ENCODE results near the gene ZNF276.
"Not testable (repeated sequence)": the region's sequence is repeated elsewhere in the genome, so short reads cannot be mapped to it uniquely, and the experiment has no call there.

The ZNF276 gene

DNA sequence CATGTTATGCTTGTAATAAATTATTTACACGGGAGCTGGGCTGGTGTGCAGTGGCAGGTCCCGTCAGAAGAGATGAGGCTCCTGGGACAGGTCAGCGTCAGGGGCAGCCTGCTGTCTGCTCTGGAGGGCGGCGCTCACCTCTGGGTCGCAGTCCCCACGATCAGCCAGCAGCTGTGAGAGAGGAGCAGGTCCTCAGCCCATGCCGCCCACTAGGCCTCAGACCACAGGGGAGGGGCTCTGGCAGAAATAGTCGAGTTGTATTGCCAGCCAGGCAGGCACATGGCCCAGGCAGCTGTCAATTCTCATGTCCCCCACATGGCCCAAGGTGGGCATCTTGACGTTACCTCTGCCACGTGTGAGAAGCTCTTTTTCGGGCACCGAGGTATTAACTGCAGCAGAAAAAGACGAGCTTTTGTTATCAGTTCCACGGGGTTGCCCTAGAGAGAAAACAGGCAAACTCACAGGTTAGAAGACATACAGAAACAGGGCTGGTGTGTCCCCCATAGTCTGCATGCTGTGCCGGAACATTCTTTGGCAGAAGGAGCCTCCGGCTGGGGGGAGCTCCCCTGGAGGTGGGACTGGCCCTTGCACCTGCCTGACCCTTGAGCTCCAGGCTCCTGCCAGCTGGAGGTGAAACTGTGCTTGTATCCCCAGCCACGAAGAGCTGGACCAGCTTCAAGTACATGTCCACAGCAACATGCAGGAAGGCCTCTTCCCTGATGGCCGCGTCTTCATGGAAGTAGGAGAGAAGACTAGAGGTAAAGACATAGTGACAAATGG, 17.4 kb downstream of the ZNF276 start:
- DNase-seq, result no peak

- no peak for DNase-seq
These were observed 18.0 kb downstream of the ZNF276 start for GRCh38 chr16:89739383-89739782.

DNA sequence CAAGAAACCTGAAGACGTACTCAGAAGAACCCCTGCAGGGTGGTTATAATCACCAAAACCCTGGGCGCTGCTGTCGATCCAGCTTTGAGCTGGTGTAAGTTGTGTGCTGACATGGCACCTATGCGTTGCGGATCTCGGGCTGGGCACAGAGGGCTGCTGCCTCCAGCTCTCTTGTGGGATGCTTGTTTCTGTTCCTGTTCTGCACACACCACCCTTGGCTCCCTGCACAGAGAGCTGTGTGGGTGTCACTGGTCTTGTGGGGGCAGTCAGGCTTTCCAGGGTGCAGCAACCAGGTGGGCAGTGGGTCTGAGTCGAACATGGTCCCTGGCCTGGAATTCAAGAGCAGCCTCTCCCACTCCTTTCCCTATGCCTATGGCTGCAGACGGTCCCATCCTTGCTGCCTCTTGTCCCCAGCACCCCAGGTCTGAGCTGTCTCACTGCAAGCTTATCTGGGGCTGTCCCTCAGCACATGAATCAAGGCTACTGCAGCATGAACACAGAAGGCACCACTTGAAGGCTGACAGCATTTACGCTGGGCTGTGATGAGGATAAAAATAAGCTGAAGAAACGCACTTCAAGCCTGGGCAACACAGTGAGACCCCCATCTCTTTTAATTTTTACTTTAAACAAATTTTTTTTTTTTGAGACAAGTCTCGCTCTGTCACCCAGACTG, 20.1 kb downstream of the ZNF276 start:
- no peak for DNase-seq

- no peak for DNase-seq
These were observed 21.6 kb downstream of the ZNF276 start for GRCh38 chr16:89742948-89743347.

DNA sequence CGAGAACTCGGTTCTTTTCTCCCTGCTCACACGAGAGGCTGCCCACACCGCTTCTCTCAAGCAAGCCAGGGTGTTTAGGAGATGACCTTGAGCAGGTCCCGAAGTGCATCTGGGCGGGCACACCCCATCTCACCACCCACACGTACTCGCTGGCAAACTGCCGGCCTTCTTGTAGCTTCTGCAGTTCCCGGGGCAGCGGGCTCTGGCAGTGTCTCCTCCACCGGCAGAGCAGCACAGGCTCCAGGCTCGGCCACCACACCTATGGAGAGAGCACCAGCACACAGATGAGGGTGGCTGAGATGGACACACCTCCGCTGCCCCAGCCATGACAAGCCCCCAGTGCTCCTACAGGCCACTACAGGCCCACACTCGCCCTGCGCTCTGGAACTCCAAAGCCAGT, 23.5 kb downstream of the ZNF276 start:
- no peak for DNase-seq

DNA sequence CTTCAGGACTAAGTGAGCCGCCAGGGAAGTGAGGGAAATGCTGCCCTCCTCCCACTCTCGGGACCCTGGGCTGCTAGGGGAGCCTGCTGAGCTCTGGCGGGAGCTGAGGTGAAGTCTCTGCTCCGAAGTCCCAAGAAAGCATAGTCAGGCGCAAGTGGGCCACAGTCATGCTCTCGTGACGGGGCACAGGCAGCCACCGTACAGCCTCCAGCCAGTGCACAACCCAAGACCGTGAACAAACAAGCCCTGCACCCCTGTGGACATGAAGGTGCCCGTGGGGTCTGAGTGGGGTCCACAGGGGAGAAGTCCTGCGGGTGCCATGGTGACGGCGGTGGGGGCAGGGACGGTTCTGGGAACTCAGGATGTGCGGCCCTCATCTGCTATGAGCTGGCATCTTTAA, 24.7 kb downstream of the ZNF276 start:
- DNase-seq, result no peak

DNA sequence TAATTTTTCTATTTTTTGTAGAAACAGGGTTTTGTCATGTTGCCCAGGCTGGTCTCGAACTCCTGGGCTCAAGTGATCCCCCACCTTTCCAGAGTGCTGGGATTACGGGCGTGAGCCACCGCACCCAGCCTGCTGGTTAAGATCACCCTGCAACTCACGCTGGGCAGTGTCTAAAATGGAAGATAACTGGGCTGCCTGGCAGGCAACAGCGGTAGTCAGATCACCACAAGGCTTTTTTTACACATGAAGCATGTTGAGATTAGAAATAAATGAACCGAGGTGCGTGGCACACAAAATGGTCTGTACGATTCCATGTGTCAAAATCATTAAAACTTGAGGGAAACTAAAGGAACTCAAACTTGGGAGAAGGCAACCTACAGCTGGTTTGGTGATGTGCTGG, 26.7 kb downstream of the ZNF276 start:
- DNase-seq, result no peak

DNA sequence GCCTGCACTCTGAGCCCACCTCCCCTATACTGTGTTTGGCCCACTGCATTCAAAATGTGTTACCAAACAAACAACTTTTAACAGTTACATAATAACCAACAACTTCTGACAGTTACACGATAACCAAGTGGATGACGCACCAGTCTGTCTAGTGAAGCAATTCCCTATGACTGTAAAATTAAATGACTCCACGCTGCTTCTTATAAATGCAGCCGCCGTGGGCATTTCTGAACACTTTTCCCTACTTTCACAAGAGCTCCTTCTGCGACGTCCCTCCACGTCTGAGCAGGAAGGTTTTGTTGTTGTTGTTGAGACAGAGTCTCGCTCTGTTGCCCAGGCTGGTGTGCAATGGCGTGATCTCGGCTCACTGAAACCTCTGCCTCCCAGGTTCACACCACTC, 27.6 kb downstream of the ZNF276 start:
- no peak for DNase-seq

DNA sequence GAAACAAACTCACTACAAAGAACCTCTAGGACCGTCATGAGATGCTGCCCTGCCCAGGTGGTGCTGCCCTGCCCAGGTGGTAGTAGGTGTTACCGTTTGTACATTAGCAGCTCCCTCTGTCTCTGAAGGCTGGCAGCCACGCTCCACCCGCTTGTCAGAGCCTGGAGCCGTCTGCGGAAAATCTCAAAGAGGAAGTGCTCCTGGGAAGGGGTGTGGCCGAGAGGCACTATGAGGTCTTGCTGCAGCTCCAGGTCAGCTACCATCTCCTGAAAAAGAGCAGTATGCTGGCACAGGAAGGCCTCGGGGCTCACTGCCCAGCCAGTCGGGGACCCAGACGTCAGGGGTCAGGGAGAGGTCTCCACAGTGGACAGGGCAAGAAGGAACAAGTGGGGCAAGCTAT, 28.3 kb downstream of the ZNF276 start:
- DNase-seq, result no peak

- no peak for DNase-seq
These were observed 38.5 kb downstream of the ZNF276 start for GRCh38 chr16:89759746-89760340.

- no peak for DNase-seq
These were observed 40.1 kb downstream of the ZNF276 start for GRCh38 chr16:89761304-89761922.

DNA sequence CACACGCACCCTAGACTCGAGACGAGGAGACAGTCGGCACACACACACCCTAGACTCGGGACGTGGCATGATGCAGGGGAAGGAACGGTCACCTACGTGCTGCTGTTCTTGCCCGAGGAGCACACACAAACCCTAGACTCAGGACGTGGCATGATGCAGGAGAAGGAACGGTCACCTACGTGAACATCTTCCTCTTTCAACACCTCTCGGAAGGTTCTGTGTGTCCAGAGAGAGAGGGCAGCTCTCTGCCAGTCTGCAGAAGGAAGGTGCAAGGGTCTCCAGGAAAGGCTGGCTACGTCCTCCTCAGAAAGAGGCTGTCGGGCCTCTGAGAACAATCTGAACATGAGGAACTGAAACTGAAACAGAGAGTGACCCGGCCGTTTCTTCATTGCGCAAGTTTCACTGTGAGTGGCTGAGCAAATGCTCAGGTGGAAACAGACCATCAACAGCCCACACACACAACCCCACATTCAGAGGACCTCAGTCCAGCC, 43.4 kb downstream of the ZNF276 start:
- no peak for DNase-seq

- DNase-seq, result no peak
These were observed 44.0 kb downstream of the ZNF276 start for GRCh38 chr16:89765292-89765830.

DNA sequence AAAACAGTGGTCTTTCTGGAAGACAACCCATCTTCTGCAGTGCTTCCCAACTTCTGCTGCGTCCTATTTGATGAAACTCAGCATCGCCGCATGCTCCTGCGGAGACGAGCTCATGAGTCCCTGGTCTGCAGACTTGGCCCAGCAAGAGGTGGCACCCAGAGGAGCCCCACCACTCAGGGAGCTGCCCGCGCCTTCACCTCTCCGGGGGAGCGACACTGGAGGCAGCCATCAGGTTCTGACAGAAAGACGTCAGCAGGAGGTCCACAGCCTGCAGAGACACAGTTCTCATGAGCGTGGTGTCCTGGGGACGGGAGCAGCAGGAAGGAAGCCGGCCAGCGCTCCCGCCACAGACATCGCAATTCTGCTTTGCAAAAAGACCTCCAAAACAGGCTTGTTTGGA, 49.0 kb downstream of the ZNF276 start:
- no peak for DNase-seq

DNA sequence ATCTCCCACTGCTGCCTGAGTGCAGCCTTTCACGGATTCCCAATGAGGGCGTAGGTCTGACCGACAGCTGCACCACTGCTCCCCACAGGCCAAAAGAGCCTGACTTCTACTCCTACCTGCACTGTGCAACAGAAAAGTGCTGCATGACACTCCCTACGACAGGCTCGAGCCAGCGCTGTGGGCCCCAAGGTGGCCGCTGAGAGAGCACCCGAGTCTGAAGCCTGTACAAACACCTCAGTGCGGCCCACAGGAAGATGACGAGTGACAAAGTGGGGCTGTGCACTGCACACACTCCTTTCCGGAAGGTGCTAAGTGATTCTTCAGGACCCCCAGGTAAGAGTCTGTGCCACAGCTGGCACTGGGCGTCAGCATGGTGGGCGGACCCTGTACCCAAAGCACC, 53.9 kb downstream of the ZNF276 start:
- DNase-seq, result no peak

GRCh38 chr16:89778211-89778610, 56.9 kb downstream of the ZNF276 start:
- DNase-seq, result not testable (repeated sequence)

DNA sequence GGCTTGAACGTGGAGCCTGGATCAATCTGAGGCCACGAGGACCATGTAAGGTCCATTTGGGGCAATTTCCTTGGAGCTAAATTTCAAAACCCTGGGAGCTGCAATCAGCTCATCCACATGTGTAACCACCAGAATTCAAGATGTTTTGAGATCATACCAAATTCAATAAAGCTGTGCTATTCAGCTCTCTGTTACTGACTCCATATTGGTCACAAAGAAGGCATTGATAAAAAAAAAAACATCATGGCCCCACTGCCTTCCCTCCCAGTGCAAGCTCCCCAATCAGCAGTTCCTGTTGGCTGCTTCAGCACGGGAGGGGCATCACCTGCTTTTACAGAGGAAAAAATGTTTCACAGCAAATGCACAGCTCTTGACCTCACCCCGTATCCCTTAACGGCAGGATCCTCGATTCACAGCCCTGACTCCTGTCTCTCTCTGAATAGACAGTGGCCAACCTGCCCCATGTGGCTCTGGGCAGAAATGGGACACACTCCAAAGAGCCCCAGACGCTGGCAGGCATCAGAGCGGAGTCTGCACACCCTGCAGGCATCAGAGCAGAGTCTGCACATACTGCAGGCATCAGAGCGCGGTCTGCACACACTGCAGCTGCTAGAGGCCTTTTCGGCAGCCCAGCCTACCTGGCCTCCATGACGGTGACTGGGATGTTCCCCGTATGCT, 58.0 kb downstream of the ZNF276 start:
- DNase-seq, result peak; percentile 44 to 76

- DNase-seq, result no peak
These were observed 58.6 kb downstream of the ZNF276 start for GRCh38 chr16:89779909-89780305.

DNA sequence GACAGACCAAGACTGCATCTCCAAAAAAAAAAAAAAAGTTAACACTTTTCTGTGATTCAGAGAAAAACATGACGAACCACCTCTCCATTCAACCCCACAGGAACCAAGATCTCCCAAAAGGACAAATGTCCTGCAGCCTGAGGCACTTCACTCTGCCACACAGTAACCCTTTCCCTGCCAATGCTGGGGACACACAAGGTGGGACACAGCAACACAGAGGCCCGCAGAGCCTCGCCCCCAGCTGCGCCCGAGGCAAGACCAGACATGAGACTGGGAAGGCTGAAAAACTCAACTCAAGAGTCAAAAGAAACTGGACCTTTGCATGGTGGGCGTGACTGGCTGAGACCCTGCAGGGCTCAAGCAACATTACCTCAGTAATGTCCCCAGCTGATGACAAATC, 61.2 kb downstream of the ZNF276 start:
- no peak for DNase-seq

DNA sequence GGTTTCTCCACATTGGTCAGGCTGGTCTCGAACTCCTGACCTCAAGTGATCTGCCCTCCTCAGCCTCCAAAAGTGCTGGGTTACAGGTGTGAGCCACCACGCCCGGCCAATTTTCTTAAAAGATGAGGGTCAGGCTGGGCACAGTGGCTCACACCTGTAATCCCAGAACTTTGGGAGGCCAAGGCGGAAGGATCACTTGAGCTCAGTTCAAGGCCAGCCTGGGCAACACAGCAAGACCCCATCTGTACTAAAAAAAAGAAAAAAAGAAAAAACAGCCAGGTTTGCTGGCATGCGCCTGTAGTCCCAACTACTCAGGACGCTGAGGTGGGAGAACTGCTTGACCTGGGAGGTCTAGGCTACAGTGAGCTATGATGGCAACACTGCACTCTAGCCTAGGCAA, 62.6 kb downstream of the ZNF276 start:
- DNase-seq, result not testable (repeated sequence)

GRCh38 chr16:89784406-89784805, 63.1 kb downstream of the ZNF276 start:
- DNase-seq, result no peak

DNA sequence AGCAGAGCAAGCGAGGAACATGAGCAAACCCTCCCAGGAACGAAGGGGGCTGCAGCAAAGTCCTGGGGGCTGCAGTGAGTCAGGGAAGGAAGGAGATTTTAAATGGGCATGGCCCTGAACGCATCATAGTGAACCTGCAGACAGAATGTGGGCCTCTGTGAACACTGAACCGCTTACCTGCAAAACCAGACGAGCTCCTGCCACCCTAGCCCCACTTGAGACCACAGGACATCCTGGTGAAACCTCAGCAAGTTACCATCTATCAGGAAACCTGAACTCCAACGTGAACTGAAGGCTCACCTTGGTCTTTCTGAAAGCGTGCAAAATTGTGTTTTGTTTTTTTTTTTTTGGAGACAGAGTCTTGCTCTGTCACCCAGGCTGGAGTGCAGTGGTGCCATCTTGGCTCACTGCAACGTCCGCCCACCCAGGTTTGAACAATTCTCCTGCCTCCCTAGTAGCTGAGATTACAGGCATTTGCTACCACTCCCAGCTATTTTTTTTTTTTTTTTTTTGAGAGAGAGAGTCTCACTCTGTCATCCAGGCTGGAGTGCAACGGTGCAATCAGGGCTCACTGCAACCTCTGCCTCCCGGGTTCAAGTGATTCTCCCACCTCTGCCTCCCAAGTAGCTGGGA, 64.3 kb downstream of the ZNF276 start:
- DNase-seq, result no peak

Measured in cerebellar nuclear complex (tissue), 1 donor.